ENCODE measurements around the gene AKR1C1. TPM values are rescaled to one million over a fixed set of nuclear protein-coding genes. Genes with fewer than 3 reads are reported as not detected.
"Not testable (repeated sequence)": the region's sequence is repeated elsewhere in the genome, so short reads cannot be mapped to it uniquely, and the experiment has no call there.

AKR1C1 gene
- total and polyA plus RNA-seq, 5 experiments from 2014 or later: 0.14 to 3.4 (median 3.0) TPM; not detected in 2

DNA sequence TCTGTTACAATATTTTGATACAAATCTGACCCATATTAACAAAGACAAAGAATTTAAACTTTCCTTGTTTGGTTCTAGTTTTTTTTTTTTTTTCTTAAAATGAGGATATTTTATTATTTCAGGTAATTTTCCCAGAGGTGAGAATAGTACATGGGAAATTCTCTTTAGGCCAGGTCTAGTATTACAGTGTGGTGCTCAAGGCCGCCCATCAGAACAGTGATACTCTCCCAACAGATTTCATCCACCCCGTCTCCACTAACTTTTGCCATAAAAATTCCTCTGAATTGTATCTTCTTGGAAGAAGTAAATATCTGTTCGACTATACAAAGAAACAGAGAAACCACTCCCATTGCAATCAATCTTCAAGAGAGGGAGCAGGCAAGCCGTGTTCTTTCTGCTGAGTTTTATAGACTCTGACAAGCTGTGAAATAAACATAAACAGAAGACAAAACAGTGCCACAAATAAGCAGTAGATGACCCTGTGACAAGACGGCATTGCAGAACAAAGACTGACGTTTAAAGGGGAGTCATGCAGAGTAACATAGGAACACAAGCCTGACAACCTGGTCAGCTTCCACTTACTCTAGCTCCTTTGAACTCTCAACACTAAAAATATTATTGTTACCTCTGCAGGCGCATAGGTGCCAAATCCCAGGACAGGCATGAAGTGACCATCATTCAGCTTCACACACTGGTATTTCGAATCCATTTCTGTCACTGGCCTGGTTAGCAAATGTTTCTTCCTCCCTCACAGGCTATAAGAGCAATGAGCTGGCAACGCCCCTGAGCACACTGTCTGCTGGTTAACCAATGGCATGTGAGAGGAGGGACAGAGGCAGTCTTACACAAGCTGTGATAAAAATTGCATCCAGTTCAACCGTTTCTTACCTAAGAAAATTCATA, 40.2 kb downstream of the AKR1C1 start, which contains the start of gene AKR1C2:
Gene AKR1C2 (minus strand): TSS at position 731 of the 903 bp plus-strand sequence. CDS start 22 bp downstream, at position 709.
- ATAC-seq, H3K4me3 Mint-ChIP-seq, DNase-seq, H3K27ac Mint-ChIP-seq, H3K36me3 Mint-ChIP-seq, H3K4me1 Mint-ChIP-seq: not testable (repeated sequence)
- POLR2A ChIA-PET: interaction anchor here (0.7 kb wide), 1 partner anchor 93 kb away, joined by 3 read pairs; no protein-coding TSS in a partner anchor
- H3K27me3 Mint-ChIP-seq: peaks cover 0 to 11% (median 1%) of the 10 kb centered on the region in 5 donors
- H3K9me3 Mint-ChIP-seq: peaks cover 0 to 14% (median 5%) of the 10 kb centered on the region in 9 donors

DNA sequence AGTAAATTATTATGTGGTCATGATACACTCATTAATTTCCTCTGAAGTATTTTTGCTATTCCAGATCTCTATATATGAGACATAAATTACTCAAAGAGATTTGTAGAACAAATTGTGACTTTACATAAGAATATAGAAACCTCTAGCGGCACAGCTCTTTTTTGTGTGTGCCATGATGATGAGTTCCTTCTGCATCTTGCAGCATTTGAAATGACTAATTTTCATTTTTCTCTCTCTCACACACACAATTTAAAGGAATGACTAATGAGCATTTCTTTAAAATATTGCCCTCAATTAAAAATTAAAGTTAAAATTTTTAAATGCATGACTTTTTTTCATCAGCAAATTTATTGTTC, 40.8 kb downstream of the AKR1C1 start:
- ATAC-seq, POLR2A ChIA-PET: not testable (repeated sequence)

DNA sequence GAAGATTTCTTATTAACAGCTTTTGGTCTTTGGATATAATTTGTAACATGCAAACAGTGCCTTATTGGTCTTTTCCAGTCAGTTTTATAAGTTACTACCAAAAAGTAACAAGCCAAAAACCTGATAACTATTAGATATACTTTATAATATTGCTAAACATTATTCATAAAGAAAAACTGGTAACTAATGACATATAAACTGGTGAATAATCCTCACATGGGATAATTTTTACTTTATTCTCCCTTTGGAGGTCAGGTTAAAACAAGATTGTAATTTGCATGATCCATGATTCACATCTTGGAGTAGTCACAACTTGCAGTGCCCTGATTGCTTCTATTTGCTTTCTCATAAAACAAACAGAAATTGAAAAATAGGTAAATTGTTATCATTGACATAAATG, 41.3 kb downstream of the AKR1C1 start:
- H3K4me3 Mint-ChIP-seq, POLR2A ChIA-PET, H3K36me3 Mint-ChIP-seq, ATAC-seq, H3K27ac Mint-ChIP-seq, H3K4me1 Mint-ChIP-seq, DNase-seq: not testable (repeated sequence)
- peaks cover 0 to 11% (median 1%) of the 10 kb centered on the region in 5 donors for H3K27me3 Mint-ChIP-seq
- H3K9me3 Mint-ChIP-seq: peaks cover 0 to 14% (median 5%) of the 10 kb centered on the region in 9 donors

More for the DNA sequence above, 40.8 kb downstream of the AKR1C1 start:
- not testable (repeated sequence) for H3K4me3 Mint-ChIP-seq, H3K27me3 Mint-ChIP-seq, DNase-seq, H3K4me1 Mint-ChIP-seq, H3K36me3 Mint-ChIP-seq, H3K27ac Mint-ChIP-seq
- peaks cover 0 to 14% (median 5%) of the 10 kb centered on the region in 9 donors for H3K9me3 Mint-ChIP-seq

DNA sequence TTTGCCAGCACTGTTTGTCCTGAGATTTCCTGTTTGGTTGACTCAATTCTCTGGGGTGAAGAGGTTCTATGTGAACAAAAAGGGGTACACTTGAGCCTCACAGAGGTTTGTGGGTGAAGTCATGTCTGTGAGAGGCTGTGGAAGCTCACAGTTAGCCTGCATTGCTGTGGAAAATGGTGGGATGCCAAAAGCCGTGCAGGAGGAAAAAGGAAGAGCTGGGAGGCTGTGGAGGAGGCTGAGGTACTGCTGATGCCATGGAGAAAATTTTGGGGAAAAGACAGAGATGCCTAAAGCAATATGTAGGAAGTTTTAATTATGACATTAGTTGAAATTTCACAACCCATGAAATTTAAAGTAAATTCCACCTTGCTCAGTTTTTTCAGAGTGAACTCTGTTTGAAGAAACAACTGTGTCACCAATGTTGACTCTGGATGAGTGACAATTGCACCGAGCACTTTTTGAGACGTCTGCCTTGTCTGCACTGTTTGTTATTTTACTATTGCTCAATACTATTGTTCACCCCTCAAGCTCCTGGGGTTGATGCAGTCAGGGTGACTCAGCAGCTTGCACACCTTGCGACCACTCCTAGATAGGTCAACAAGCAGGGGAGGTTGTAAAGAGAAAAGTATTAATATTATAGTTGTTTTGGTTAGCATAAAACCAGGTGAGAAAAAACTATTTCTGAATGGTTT, 45.8 kb downstream of the AKR1C1 start:
- POLR2A ChIA-PET, H3K36me3 Mint-ChIP-seq, ATAC-seq, H3K4me3 Mint-ChIP-seq, H3K27me3 Mint-ChIP-seq, DNase-seq, H3K27ac Mint-ChIP-seq, H3K4me1 Mint-ChIP-seq: not testable (repeated sequence)
- peaks cover 0 to 14% (median 5%) of the 10 kb centered on the region in 9 donors for H3K9me3 Mint-ChIP-seq

DNA sequence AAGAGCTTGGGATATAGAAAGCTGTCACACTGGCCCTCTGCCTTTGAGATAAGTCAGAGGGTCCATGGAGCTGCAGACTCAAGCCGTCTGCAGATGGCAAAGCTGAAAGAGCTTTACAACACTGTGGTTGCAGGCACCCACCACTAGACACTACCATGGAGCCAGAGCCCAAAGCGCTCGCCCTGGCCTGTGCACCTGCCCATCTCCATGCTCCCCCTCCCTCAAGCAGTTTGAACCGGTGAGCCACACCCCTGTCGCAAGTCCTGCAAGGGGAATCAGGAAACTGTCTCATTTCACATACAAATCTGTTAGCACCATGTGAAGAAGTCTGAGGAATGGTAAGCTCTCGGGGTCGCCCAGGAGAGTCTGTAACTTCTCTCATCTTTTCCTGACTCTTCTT, 46.8 kb downstream of the AKR1C1 start:
- H3K27me3 Mint-ChIP-seq, H3K4me1 Mint-ChIP-seq, POLR2A ChIA-PET, H3K4me3 Mint-ChIP-seq, H3K36me3 Mint-ChIP-seq, ATAC-seq, DNase-seq: not testable (repeated sequence)
- peak overlapping the region in 1 of 10 donors; percentile 56 for H3K27ac Mint-ChIP-seq
- H3K9me3 Mint-ChIP-seq: peaks cover 0 to 13% (median 5%) of the 10 kb centered on the region in 9 donors

DNA sequence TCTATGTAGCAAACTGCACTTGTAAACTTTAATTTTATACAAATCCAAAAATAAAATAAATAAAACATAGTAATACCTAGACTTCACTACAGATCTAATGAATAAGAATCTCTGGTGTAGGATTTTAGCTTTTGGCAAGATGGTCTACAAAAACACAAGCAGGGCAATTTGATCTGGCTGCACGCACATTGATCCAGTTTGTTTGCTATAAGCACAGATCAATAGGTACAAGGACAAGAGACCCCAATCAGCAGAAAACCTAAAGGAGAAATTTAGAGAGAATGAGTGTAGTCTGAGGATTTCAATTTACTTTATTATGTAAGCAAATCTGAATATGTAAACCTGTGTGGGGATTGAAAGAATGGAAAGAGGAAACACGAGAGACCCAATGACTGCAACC, 48.2 kb downstream of the AKR1C1 start:
- H3K27ac Mint-ChIP-seq, H3K36me3 Mint-ChIP-seq, H3K4me1 Mint-ChIP-seq, DNase-seq, POLR2A ChIA-PET, ATAC-seq, H3K9me3 Mint-ChIP-seq, H3K4me3 Mint-ChIP-seq: not testable (repeated sequence)
- peaks cover 0 to 17% (median 0%) of the 10 kb centered on the region in 5 donors for H3K27me3 Mint-ChIP-seq

DNA sequence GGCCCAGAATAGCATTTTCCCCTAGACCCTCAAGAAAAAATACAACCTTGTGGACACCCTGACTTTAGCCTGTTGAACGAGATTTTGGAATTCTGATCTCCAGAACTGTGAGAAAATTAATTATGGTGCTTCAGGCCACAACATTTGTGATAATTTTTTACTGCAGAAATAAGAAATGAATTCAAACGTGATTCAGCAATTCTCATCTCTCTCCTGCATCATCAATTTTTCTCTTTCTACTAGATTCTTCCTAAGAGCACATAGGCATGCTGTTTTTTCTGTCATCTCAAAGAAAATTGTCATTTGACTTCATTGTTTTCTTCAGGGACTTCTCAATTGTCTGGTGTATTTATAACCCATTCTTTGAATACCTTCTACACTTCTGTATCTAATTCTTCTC, 49.4 kb downstream of the AKR1C1 start:
- ATAC-seq (no peak), DNase-seq (no peak)
- Mint-ChIP-seq H3K27me3 (peaks cover 0 to 22% (median 0%) of the 10 kb centered on the region in 5 donors), H3K4me1 (no peaks in the 10 kb centered on the region), H3K27ac (no peak overlapping the region), H3K4me3 (no peak overlapping the region), H3K9me3 (peaks cover 0 to 2% (median 0%) of the 10 kb centered on the region in 9 donors), H3K36me3 (no peaks in the 10 kb centered on the region)
- POLR2A ChIA-PET: no interaction called here

DNA sequence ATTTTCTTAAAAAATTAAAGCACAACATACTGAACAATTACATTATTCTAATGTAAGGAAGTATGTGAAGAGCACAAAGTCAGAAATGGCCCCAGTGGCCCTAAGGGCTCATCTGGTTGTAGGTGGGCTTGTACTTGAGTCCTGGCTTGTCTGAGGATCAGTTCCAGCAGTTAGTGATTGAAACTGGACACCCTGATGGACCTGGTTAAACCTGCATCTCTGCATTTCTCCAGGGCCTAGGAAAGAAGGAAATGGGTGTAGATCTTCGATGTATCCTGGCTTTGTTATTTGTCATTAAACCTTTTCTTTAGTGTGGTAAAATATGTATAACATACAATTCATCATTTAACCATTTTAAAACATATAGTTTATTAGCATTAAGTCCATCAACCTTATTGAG, 50.2 kb downstream of the AKR1C1 start:
- no peaks in the 10 kb centered on the region for H3K4me1 Mint-ChIP-seq
- H3K36me3 Mint-ChIP-seq: no peaks in the 10 kb centered on the region
- ATAC-seq (no peak), DNase-seq (no peak)
- H3K27ac Mint-ChIP-seq: no peak overlapping the region
- H3K27me3 Mint-ChIP-seq: peaks cover 0 to 21% (median 0%) of the 10 kb centered on the region in 5 donors
- no peak overlapping the region for H3K4me3 Mint-ChIP-seq
- POLR2A ChIA-PET: no interaction called here
- peaks cover 0 to 2% (median 0%) of the 10 kb centered on the region in 9 donors for H3K9me3 Mint-ChIP-seq

DNA sequence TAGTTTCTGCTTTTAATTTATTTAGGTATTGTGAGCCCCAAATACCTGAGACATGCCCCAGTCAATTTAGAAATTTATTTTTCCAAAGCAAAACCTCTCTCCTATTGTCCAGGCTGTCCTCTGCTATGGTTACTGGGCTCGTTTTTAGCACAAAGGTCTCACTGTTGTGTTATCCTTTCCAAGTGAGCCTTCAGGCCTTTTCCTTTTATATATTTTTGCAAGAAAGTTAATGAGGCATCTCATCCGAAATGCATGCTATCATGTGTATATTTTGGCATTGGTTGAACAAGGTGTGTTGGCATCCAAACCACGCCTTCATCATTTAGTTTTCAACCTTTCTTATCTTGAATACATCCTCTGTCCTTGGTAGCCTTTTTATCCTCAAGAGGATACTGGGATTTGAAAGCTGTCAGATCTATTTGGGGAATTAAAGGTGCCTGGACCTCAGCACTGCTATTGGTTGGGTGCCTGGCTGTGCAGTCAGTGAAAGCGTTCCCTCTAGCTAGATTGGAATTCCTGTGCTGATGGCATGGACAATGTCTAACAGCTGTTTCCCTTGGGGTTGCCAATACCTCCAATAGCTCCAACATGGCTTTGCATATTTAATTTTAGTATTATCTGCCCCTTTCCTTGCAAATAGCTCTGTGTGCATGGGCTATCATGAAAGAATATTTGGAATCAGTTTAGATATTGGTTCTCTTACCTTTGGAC, 51.1 kb downstream of the AKR1C1 start:
- POLR2A ChIA-PET, H3K9me3 Mint-ChIP-seq, H3K36me3 Mint-ChIP-seq, DNase-seq, H3K4me3 Mint-ChIP-seq, ATAC-seq, H3K4me1 Mint-ChIP-seq, H3K27ac Mint-ChIP-seq: not testable (repeated sequence)
- H3K27me3 Mint-ChIP-seq: peaks cover 0 to 19% (median 0%) of the 10 kb centered on the region in 5 donors

DNA sequence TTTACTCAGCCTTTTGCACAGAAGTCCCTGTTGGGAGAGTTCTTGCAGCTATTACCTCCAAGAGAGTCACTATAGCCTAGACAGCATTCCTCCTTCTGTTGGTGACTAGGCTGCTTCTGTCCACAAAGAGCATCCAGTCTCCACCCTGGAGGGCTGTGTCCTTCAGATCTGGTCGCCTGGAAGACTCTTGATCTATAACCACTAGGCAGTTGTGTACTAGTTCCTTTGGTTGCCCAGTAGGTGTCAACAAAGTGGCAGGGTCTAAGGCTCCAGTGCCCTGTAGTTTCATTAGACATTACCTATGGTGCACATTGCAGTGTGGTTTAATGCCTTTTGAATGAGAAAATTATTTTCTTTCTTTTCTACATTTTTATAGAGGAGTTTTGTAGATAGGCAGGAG, 51.7 kb downstream of the AKR1C1 start:
- DNase-seq (no peak), ATAC-seq (no peak)
- Mint-ChIP-seq H3K27me3 (peaks cover 0 to 15% (median 0%) of the 10 kb centered on the region in 5 donors), H3K36me3 (no peaks in the 10 kb centered on the region), H3K4me3 (no peak overlapping the region), H3K4me1 (no peaks in the 10 kb centered on the region), H3K9me3 (no peaks in the 10 kb centered on the region), H3K27ac (no peak overlapping the region)
- POLR2A ChIA-PET: no interaction called here

DNA sequence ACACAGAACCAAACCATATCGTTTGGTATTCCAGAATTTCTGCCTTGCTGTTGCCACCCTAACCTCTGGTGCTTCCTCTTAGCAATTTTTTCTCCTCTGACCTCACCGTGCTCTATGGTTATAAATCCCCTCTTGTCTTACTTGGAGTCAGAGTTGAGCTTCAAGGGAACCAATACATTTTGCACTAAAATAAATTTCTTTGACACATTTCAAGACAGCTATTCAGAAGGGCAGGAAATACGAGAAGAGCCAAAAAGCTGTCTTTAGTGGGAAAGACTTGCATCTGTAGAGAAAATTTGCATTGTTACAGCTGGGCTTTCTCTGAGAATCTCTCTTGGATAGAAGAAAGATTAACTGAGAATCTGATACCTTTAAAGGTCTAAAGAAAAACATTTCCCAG, 54.9 kb downstream of the AKR1C1 start:
- H3K9me3 Mint-ChIP-seq: no peaks in the 10 kb centered on the region
- no peak overlapping the region for H3K27ac Mint-ChIP-seq
- no peaks in the 10 kb centered on the region for H3K36me3 Mint-ChIP-seq
- POLR2A ChIA-PET: no interaction called here
- no peak for ATAC-seq
- no peaks in the 10 kb centered on the region for H3K4me1 Mint-ChIP-seq
- no peak for DNase-seq
- H3K27me3 Mint-ChIP-seq: peaks cover 0 to 15% (median 0%) of the 10 kb centered on the region in 5 donors
- H3K4me3 Mint-ChIP-seq: no peak overlapping the region

DNA sequence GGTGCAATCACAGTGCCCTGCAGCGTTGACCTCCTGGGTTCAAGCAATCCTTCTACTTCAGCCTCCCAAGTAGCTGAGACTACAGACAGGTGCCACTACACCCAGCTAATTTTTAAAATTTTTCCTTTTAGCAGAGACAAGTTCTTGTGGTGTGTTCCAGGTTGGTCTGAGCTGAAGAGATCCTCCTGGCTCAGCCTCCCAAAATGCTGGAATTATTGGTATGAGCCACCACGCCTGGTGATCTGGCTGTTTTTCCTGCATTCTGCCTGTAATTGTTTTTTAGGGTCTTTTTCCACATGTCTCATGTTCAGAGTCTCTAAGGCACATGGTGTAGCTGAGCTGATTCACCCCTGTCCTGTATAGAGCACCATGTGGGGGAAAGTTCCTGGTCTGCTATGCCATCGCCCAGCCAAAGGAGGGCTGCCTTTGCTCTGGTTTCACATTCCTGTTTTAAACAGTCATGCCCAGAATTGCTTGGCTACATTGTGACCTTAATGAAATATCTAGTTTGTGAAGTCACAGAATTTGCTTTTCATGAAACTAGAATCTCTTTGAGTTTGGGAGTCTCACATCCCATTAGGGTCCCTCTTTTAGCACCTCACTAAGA, 55.6 kb downstream of the AKR1C1 start:
- DNase-seq, ATAC-seq, POLR2A ChIA-PET, H3K4me1 Mint-ChIP-seq, H3K4me3 Mint-ChIP-seq, H3K9me3 Mint-ChIP-seq, H3K27ac Mint-ChIP-seq, H3K36me3 Mint-ChIP-seq: not testable (repeated sequence)
- H3K27me3 Mint-ChIP-seq: peaks cover 0 to 15% (median 0%) of the 10 kb centered on the region in 5 donors

All from naive thymus-derived CD8-positive, alpha-beta T cell (primary cell).